Muscle of leg (tissue), 11 donors: ENCODE data around the gene DMD. TPM values are rescaled to one million over a fixed set of nuclear protein-coding genes. Genes with fewer than 3 reads are reported as not detected.
A peak's percentile ranks its signal among the peaks of the same experiment; 100 is the strongest.
"Not testable (repeated sequence)": the region's sequence is repeated elsewhere in the genome, so short reads cannot be mapped to it uniquely, and the experiment has no call there.

Experiments used
- DNase-seq: peaks from one replicate; pipeline ENCODE4 v3.0.0; 2013
- H3K27ac ChIP-seq: one replicate; pipeline ENCODE4 v1.5.1; 2013; ENCODE audit warnings: mild to moderate bottlenecking, low read length, control low read depth
- H3K27me3 ChIP-seq: one replicate; pipeline ENCODE4 v1.6.1; 2013; ENCODE audit warnings: low read length; ENCODE audit not compliant: control insufficient read depth, insufficient read depth
- H3K36me3 ChIP-seq: one replicate; pipeline ENCODE4 v1.6.1; 2013; ENCODE audit warnings: low read length; ENCODE audit not compliant: control insufficient read depth, insufficient read depth
- H3K4me1 ChIP-seq: one replicate; pipeline ENCODE4 v1.6.1; 2013; ENCODE audit warnings: low read length; ENCODE audit not compliant: control insufficient read depth, insufficient read depth
- H3K4me3 ChIP-seq: one replicate; pipeline ENCODE4 v1.5.1; 2013; ENCODE audit warnings: low read length, control low read depth
- H3K9me3 ChIP-seq: replicated peaks from 2 replicates; pipeline ENCODE4 v1.6.1; 2013; ENCODE audit warnings: low read depth, low read length; ENCODE audit not compliant: control insufficient read depth
- WGBS: methylation state at CpG from one replicate; pipeline ENCODE4 v1.1.5; 2013; ENCODE audit warnings: missing lambda C conversion rate; ENCODE audit not compliant: insufficient coverage; 5-methylcytosine and 5-hydroxymethylcytosine counted together
- polyA plus RNA-seq, 8 donors: library from polyadenylated mRNA; unstranded; fragments of 120-200 nt; gene quantifications; one replicate each; pipeline versions ENCODE4 v1.2.1 to v1.2.3, GENCODE V29; 2013; ENCODE audit warnings: inconsistent platforms in 1 of 8, low replicate concordance in 1 of 8; ENCODE audit not compliant: insufficient read length in 8 of 8, insufficient read depth in 1 of 8
- total RNA-seq: library from RNA; stranded (reverse); fragments of 120-200 nt; gene quantifications from one replicate; pipeline ENCODE4 v1.2.4, GENCODE V29; 2013

DMD gene
- total and polyA plus RNA-seq, 9 donors, result 50.3 to 106 (median 68.9) TPM

DNA sequence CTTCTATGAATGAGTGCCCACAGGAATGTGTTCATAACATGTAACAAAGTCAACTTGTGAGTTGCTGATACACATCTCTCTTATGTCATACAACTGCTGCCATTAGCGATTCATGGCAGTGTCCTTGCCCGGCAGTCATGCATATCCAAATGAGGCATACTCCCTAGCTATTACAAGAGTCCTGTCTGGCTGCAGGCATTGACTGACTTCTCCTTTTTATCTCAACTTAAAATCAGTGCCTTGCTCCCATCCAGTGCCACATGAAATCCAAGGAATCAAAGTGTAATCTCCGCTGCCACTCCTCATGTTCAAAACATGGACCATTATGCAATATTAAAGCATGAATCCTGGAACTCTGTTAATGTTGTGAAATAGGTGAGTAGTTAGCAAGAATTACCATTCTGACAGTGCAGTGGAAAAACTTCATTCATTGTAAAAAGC, 1790.6 kb downstream of the DMD start:
- Histone ChIP-seq H3K36me3 (no peaks in the 10 kb centered on the region), H3K4me1 (no peaks in the 10 kb centered on the region), H3K4me3 (no peak overlapping the region), H3K27me3 (no peaks in the 10 kb centered on the region), H3K9me3 (no peaks in the 10 kb centered on the region), H3K27ac (no peak overlapping the region)
- DNase-seq, result no peak
- 88% methylated on average over 2 of the region's 3 CpGs for WGBS

DNA sequence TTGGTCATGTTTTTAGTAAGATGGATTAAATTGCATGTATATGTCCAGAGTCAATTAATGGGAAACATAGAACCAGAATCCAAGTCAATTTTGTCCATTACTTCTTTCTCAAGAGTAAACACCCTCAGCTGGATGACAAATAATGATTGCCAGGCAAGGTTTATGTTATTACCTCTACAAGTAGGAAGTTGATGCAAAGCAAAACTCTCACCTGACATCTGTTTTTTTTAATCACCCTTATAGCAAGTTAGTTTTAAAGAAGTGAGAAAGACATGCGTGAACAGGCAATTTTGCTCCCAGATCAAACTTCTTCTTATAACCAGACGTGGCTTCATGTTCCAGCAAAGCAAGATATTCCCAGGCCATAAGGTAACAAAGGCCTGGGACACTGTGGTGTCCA, 1791.0 kb downstream of the DMD start:
- Histone ChIP-seq H3K27me3 (no peaks in the 10 kb centered on the region), H3K36me3 (no peaks in the 10 kb centered on the region), H3K4me3 (no peak overlapping the region), H3K9me3 (no peaks in the 10 kb centered on the region), H3K4me1 (no peaks in the 10 kb centered on the region), H3K27ac (no peak overlapping the region)
- no CpG with 5 or more reads among the region's 2 CpGs for WGBS
- no peak for DNase-seq

DNA sequence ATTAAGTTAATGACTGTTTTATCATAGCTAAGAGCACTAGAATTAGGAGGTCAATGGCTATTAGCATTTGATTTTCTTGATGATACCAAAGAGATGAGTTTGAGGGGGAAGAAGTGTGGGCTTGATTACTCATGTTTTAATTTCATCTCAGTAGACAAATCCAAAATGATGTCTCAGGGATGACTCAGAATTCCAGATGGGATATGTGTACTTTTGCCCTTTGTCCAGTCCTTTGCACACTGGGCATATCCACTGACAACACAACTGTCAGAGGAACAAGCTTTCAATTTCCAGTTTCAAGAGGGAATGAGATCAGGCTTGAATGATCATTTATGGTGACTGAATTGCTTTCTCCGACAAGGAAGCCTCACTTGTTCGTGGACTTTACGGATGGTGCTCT, 1814.2 kb downstream of the DMD start:
- WGBS, result 83% methylated on average over 1 of the region's 3 CpGs
- Histone ChIP-seq H3K9me3 (no peaks in the 10 kb centered on the region), H3K27ac (no peak overlapping the region), H3K4me1 (no peaks in the 10 kb centered on the region), H3K4me3 (no peak overlapping the region), H3K36me3 (no peaks in the 10 kb centered on the region), H3K27me3 (peaks cover 2% of the 10 kb centered on the region)
- no peak for DNase-seq

DNA sequence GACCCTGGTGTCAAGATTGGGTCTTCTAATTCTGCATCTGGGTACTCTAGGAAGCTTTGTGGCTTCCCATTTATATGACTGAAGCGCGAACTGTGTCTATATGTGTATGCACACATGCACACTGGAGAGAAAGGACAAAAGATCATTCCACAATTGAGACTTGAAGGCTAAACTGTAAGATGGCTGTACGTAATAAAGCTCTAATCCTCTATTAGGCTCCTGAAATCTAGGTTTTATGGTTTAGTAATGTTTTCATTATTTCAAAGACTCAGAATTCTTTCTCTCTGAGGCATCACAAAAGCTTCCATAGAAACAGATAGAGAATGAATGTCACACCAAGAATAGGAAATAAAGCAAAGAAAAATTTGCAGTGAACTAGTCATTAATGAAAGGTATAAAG, 1818.8 kb downstream of the DMD start:
- no peaks in the 10 kb centered on the region for H3K9me3 ChIP-seq
- no CpG with 5 or more reads among the region's 3 CpGs for WGBS
- no peaks in the 10 kb centered on the region for H3K27me3 ChIP-seq
- no peak for DNase-seq
- H3K4me1 ChIP-seq, result no peaks in the 10 kb centered on the region
- H3K4me3 ChIP-seq, result no peak overlapping the region
- no peak overlapping the region for H3K27ac ChIP-seq
- no peaks in the 10 kb centered on the region for H3K36me3 ChIP-seq

DNA sequence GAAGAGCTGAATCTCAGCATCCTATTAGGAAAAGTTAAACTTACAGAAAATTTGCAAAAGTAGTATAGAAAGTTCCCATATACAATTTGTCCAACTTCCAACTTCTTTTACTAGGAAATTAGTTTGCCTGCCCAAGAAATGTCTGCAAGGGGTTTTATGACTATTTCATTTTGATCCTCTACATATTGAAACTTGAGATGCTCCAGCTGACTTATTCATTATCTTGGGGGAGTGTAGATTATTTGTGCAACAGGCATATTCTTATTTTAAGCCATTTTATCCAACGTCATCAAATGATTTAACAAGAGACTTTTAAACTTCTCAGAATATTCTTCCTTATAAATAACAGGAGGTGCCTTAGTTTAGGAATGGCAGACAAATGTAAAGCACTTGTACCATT, 1822.4 kb downstream of the DMD start:
- no peaks in the 10 kb centered on the region for H3K4me1 ChIP-seq
- peaks cover 1% of the 10 kb centered on the region for H3K27me3 ChIP-seq
- no peak overlapping the region for H3K27ac ChIP-seq
- H3K9me3 ChIP-seq, result no peaks in the 10 kb centered on the region
- no peaks in the 10 kb centered on the region for H3K36me3 ChIP-seq
- peak; percentile 66 for DNase-seq
- H3K4me3 ChIP-seq, result no peak overlapping the region
- WGBS, result no CpG with 5 or more reads among the region's 1 CpG

DNA sequence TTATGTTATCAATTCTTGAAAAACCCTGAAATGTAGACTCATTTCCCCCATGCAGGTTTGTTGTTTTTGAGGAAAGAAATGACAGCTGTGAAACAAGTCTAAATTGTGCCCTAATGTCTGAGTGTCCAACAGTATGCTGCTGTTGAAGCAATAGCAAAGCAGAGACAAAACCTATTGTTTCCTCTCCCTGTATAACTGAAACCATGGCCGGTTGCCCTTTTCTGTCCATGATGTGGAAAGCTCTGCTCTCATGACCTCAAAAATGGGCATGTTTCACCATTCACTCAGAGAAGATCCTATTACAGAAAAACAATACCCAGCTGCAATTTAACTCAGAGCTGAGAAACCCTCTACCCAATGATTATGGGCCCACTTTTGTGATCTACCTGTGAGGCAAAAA, 1826.9 kb downstream of the DMD start:
- H3K4me3 ChIP-seq, result no peak overlapping the region
- 91% methylated on average over 1 of the region's 1 CpG for WGBS
- DNase-seq, result no peak

DNA sequence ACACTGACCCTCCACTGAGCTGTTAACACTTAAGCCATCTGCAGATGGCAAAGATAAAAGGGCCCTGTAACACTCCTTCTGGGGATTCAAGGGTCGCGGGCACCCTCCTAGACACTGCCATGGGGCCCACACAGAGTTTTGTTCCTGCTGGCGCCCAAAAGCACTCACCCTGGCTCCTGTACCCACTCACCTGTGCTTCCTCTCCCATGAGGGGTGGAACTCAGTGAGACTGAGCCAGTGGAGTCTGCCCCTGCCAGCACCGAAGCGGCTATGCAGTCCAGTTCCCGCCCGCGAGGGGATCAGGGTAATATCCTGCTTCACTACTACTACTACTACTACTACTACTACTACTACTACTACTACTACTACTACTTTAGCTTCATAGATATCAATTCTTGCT, 1827.4 kb downstream of the DMD start:
- no peaks in the 10 kb centered on the region for H3K4me1 ChIP-seq
- H3K9me3 ChIP-seq, result no peaks in the 10 kb centered on the region
- H3K27me3 ChIP-seq, result peaks cover 2% of the 10 kb centered on the region
- no peak overlapping the region for H3K4me3 ChIP-seq
- no peak for DNase-seq
- 64% methylated on average over 4 of the region's 8 CpGs for WGBS
- no peak overlapping the region for H3K27ac ChIP-seq
- no peaks in the 10 kb centered on the region for H3K36me3 ChIP-seq

More for the DNA sequence above, 1826.9 kb downstream of the DMD start:
- H3K4me1 ChIP-seq, result no peaks in the 10 kb centered on the region
- H3K27ac ChIP-seq, result no peak overlapping the region
- no peaks in the 10 kb centered on the region for H3K36me3 ChIP-seq
- peaks cover 2% of the 10 kb centered on the region for H3K27me3 ChIP-seq
- H3K9me3 ChIP-seq, result no peaks in the 10 kb centered on the region

DNA sequence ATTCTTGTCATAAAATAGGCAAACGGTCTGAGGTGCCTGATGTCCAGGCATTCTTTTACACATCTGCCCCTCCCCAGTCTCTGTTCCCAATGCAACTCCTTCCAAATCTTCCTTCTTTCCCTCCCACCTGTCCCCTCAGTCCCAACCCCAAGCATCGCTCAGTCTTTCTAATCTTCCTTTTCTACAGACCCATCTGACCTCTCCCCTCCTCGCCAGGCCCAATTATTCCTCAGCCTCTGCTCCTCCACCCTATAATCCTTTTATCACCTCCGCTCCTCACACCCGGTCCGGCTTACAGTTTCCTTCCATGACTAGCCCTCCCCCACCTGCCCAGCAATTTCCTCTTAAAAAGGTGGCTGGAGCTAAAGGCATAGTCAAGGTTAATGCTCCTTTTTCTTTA, 1832.4 kb downstream of the DMD start:
- not testable (repeated sequence) for H3K36me3 ChIP-seq, H3K27me3 ChIP-seq, DNase-seq, H3K27ac ChIP-seq, H3K9me3 ChIP-seq, H3K4me3 ChIP-seq, H3K4me1 ChIP-seq
- WGBS, result 64% methylated on average over 6 of the region's 6 CpGs

DNA sequence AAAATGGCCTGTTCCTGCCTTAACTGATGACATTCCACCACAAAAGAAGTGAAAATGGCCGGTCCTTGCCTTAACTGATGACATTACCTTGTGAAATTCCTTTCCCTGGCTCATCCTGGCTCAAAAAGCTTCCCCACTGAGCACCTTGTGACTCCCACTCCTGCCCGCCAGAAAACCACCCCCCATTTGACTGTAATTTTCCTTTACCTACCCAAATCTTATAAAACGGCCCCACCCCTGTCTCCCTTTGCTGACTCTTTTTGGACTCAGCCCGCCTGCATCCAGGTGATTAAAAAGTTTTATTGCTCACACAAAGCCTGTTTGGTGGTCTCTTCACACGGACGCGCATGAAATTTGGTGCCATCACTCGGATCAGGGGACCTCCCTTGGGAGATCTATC, 1833.5 kb downstream of the DMD start:
- H3K9me3 ChIP-seq, H3K27me3 ChIP-seq, H3K4me3 ChIP-seq, DNase-seq, H3K27ac ChIP-seq, H3K36me3 ChIP-seq, H3K4me1 ChIP-seq: not testable (repeated sequence)
- WGBS, result 86% methylated on average over 8 of the region's 8 CpGs

DNA sequence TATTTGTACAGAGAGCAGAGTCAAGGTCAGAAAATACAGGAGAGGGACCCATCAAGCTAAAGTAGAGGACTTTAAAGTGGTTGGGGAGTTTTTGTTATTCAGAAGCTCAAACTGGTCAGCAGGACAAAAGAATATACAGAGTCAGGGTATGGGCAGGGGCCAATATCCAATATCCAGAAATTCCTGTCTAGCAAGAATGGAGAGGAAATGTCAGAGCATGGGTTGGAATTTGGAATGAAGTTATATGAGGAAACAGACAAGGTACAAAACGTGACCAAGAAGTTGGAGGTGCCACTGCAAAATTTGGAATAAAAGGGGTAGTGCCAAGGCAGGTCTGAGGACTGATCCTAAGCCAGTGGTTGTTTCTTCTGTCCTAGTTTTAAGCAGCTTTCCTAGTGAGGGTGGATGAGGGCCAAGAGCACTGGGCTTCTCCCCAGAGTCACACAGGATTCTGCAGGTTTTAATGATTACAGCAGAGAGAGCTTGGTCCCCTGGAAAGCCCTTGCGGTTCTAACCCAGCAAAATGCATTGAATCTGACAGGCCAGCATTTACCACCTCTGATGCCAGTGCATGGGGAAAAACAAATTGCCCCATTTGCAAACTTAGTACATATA, 1834.8 kb downstream of the DMD start:
- H3K4me3 ChIP-seq, result no peak overlapping the region
- H3K36me3 ChIP-seq, result no peaks in the 10 kb centered on the region
- WGBS, result 36% methylated on average over 1 of the region's 2 CpGs
- H3K9me3 ChIP-seq, result no peaks in the 10 kb centered on the region
- peak; percentile 68 for DNase-seq
- no peak overlapping the region for H3K27ac ChIP-seq
- H3K4me1 ChIP-seq, result no peaks in the 10 kb centered on the region
- H3K27me3 ChIP-seq, result no peaks in the 10 kb centered on the region

DNA sequence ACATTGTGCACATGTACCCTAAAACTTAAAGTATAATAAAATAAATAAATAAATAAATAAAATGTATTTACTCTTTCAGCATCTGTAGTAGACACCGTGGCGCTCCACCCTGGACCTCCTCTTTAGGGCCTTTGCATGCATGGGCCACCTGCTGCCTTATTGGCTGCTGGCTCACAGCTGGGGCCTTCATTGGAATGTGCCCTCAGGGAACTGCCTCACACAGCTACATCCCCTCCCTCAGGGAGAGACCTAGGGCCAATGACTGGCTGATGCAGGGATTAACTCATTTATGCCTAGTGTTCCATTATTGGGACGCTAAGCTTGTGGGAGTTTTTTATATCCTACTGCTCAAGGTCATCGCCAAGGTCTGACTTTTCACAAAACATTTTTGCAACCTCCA, 1836.6 kb downstream of the DMD start:
- Histone ChIP-seq H3K27me3 (no peaks in the 10 kb centered on the region), H3K4me3 (no peak overlapping the region), H3K4me1 (no peaks in the 10 kb centered on the region), H3K9me3 (no peaks in the 10 kb centered on the region), H3K27ac (no peak overlapping the region), H3K36me3 (no peaks in the 10 kb centered on the region)
- WGBS, result 84% methylated on average over 4 of the region's 4 CpGs
- DNase-seq, result no peak
